RWPE2 (cell line): ENCODE measurements around the gene GNE.
"Not testable (repeated sequence)": the region's sequence is repeated elsewhere in the genome, so short reads cannot be mapped to it uniquely, and the experiment has no call there.

Experiments
- ATAC-seq: fragments of 200-7000 bp; cut with Tn5 transposase; 3 replicates; pipeline ENCODE4 v1.9.1; 2021; ENCODE audit warnings: low read depth
- DNase-seq: peaks from one replicate; pipeline ENCODE4 v3.0.0-alpha.2; 2020; ENCODE audit warnings: low spot score
- H3K27ac ChIP-seq: fragments of 450-650 bp; 2 replicates; pipeline ENCODE4 v1.5.1; 2017; ENCODE audit warnings: mild to moderate bottlenecking; ENCODE audit not compliant: poor library complexity, severe bottlenecking
- H3K27me3 ChIP-seq: fragments of 250-450 bp; sonication (Bioruptor Pico); 2 replicates; pipeline ENCODE4 v1.5.1; 2021; ENCODE audit warnings: mild to moderate bottlenecking, moderate library complexity; ENCODE audit not compliant: insufficient read depth, poor library complexity, severe bottlenecking
- H3K36me3 ChIP-seq: fragments of 250-450 bp; sonication (Bioruptor Pico); 2 replicates; pipeline ENCODE4 v1.5.1; 2020; ENCODE audit warnings: low read depth, mild to moderate bottlenecking, moderate library complexity
- H3K4me1 ChIP-seq: fragments of 250-450 bp; sonication (Bioruptor Pico); 2 replicates; pipeline ENCODE4 v1.5.1; 2021; ENCODE audit warnings: mild to moderate bottlenecking, moderate library complexity; ENCODE audit not compliant: insufficient read depth, poor library complexity, severe bottlenecking
- H3K4me3 ChIP-seq: fragments of 250-450 bp; sonication (Bioruptor Pico); 2 replicates; pipeline ENCODE4 v1.5.1; 2021; ENCODE audit warnings: mild to moderate bottlenecking, moderate library complexity; ENCODE audit not compliant: severe bottlenecking
- H3K9me3 ChIP-seq: fragments of 250-450 bp; sonication (Bioruptor Pico); 2 replicates; pipeline ENCODE4 v1.5.1; 2021; ENCODE audit warnings: mild to moderate bottlenecking, moderate library complexity; ENCODE audit not compliant: severe bottlenecking
- CTCF ChIP-seq: fragments of 450-650 bp; IDR thresholded peaks from one replicate; pipeline ENCODE4 v1.5.1; 2017; ENCODE audit warnings: mild to moderate bottlenecking, moderate library complexity; ENCODE audit not compliant: poor library complexity, severe bottlenecking

GNE gene, protein sequence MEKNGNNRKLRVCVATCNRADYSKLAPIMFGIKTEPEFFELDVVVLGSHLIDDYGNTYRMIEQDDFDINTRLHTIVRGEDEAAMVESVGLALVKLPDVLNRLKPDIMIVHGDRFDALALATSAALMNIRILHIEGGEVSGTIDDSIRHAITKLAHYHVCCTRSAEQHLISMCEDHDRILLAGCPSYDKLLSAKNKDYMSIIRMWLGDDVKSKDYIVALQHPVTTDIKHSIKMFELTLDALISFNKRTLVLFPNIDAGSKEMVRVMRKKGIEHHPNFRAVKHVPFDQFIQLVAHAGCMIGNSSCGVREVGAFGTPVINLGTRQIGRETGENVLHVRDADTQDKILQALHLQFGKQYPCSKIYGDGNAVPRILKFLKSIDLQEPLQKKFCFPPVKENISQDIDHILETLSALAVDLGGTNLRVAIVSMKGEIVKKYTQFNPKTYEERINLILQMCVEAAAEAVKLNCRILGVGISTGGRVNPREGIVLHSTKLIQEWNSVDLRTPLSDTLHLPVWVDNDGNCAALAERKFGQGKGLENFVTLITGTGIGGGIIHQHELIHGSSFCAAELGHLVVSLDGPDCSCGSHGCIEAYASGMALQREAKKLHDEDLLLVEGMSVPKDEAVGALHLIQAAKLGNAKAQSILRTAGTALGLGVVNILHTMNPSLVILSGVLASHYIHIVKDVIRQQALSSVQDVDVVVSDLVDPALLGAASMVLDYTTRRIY

GRCh38 chr9:36258208-36258995 lies at the start of gene GNE:
Gene GNE (minus strand): TSS chr9:36258448. CDS start chr9:36249355, 9,093 bp downstream.
- TF ChIP-seq CTCF, result no peak
- DNase-seq (peak; percentile 97), ATAC-seq (peak; percentile 88)

DNA sequence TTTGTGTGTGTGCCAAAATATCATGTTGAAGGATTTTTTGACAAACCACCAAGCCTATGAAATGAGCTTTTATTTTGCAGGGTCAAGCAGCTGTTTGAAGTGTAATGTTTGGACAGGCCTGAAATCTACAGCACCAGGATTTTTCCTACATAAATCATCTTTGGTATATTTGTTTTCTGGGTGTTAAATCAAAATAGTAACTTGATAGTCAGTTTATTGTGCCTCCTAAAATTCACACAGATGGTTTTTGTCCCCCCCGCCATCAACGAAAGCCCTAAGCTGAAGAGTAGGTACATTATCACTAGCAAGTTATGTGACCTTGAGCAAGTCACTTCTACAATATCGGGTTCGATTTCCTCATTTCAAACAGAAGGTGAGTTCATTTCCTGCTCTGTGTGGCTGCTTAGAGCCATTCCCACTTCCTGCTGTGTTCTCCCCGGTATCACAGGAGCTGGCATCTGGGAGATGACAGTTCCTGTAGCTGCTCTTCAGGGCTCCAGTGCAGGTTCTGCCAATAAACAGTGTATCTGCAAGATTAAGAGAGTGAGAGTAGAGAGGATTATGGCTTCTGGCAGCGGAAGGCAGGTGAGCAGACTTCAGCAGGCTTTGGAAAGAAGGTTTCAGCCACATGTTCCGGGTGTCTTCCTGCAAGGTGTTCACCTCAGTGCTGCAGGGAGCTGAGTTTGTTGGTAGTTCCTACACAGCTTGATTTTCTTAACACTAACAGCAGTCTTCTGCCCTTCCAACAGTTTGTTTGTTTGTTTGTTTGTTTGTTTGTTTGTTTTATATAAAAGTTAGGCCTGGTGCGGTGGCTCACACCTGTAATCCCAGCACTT lies 48.4 kb upstream of the GNE start:
- no peak overlapping the region for H3K4me3 ChIP-seq
- peak; percentile 78 for ATAC-seq
- H3K27ac ChIP-seq, result peak overlapping the region; percentile 76
- peaks cover 11% of the 10 kb centered on the region for H3K4me1 ChIP-seq
- H3K27me3 ChIP-seq, result no peaks in the 10 kb centered on the region
- no peaks in the 10 kb centered on the region for H3K36me3 ChIP-seq
- TF ChIP-seq CTCF, result no peak
- H3K9me3 ChIP-seq, result no peaks in the 10 kb centered on the region
- no peak for DNase-seq

More at GRCh38 chr9:36258208-36258995, at the start of gene GNE:
- Histone ChIP-seq H3K4me3 (peak within 1 kb of the TSS; percentile 57), H3K4me1 (no peaks in the 10 kb centered on the region), H3K27me3 (no peaks in the 10 kb centered on the region), H3K27ac (peak within 1 kb of the TSS; percentile 57), H3K9me3 (no peaks in the 10 kb centered on the region), H3K36me3 (peaks cover 9% of the 10 kb centered on the region; the same call in 1 of the 2 replicates)

DNA sequence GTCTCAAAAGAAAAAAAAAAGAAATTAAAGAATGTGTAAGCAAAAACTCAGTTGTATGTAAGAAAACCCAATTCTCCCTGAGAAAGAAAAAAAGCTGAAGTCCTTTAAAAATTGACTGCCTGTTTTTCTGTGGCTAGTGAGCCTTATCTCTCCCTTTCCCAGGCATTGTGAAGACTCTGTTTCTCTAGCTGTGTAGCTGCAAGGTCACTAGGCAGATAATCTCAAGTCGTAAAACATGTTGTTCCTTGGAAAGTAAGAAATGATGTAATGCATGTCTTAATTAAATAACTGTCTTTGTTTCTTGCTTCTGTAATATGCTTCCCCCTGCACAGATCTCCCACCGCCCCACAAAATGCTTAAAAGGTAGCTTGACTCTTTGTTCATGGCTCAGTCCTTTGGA lies 46.1 kb upstream of the GNE start:
- not testable (repeated sequence) for H3K9me3 ChIP-seq, H3K27ac ChIP-seq, DNase-seq

DNA sequence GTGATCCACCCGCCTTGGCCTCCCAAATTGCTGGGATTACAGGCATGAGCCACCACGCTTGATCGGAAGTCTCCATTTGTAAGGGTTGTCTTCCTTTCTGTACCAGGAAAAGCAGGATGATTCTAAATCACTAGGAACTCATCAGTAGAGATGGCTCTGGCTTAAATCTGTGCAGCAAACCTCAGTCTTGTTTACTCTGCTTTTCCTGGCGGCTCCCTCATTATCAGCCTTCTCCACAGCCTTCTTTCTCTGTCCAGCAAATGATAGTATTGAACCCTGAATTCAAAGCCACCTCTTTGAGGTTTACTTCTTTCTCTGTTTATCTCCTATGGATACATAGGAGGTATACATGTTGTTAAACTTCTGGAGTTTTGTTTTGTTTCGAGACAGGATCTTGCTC lies 43.0 kb upstream of the GNE start:
- no peaks in the 10 kb centered on the region for H3K36me3 ChIP-seq
- DNase-seq (no peak), ATAC-seq (no peak)
- H3K4me1 ChIP-seq, result peaks cover 5% of the 10 kb centered on the region
- no peaks in the 10 kb centered on the region for H3K9me3 ChIP-seq
- no peak for TF ChIP-seq CTCF
- H3K27ac ChIP-seq, result no peak overlapping the region
- no peaks in the 10 kb centered on the region for H3K27me3 ChIP-seq
- no peak overlapping the region for H3K4me3 ChIP-seq

More for the DNA sequence above, 46.1 kb upstream of the GNE start:
- peaks cover 11% of the 10 kb centered on the region for H3K4me1 ChIP-seq
- not testable (repeated sequence) for H3K4me3 ChIP-seq, ATAC-seq, H3K27me3 ChIP-seq, H3K36me3 ChIP-seq
